Activated T-cell treated with anti-CD3 and anti-CD28 coated beads for 24 hours (primary cell): Measurements from ENCODE around the gene EIF4E1B.

Source experiments
- DNase-seq: peaks from one replicate; pipeline ENCODE4 v3.0.0-alpha.2; 2020; ENCODE audit warnings: low read depth

EIF4E1B gene

DNA sequence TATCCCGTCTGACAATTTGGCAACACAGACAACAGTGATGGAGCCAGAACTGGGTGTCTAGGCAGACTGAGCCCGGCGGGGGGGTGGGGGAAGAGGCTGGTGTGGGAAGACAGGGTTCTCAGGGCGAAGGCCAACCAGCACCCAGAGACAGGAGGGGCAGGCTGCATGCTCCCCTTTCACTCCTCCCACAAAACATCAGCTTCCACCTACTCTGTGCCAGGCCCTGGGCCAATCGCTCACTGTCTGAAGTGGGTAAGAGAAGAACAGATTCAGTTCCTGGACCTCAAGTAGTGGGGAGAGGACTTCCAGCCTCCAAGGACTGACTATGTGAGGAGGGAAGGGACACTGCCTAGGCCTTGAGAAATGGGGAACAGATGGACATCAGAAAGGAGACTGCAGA is 2.9 kb upstream of the EIF4E1B start:
- no peak for DNase-seq

GRCh38 chr5:176628406-176629228 is 1.9 kb upstream of the EIF4E1B start:
- DNase-seq = no peak

DNA sequence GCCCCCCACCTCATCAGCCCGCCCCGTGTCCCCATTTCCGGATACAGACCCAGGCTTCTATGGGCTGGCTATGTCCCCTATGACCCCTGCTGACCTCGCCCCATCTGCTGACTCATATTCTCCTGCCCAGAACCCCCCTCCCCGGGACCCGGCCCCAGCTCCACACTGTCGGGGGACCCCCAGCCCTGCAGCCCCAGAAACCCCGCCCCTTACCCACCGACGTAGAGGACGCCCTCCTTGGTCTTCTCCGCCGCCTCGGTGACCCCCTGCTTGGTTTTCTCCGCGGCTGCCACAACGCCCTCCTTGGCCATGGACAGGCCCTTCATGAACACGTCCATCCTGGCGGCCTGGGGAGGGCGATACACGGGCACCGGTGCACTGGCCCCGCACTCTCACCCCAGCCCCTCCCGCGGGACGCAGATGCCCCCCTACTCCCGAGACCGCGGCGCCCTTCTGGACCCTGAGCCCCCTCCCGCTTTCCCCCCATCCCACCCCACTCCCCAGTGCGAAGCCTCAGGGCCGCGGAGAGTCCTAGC is 1.1 kb upstream of the EIF4E1B start:
- no peak for DNase-seq

DNA sequence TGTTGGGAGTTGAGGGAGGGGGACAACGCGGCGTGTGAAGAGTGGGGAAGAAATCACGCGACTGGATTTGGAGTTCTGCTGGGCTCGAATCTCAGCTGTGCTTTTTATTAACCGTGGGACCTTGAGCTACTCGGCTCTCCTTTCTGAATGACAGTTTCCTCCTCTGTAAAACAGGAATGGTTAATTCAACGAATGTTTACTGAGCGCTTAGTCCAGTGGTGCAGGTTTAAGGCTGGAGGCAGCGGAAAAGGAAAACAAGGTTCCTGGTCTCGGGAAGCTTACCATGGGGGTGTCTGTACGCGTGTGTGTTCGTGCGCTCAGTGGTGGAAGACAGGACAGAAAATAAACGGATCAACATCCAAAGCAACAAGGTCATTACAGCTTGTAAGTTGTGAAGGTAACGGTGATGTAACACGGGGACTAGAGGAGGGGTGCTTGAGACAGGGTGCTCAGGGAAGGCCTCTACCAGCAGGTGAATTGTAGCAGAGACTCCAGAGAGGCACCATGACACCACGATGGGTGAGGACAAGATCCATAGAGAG is 277 bp downstream of the EIF4E1B start:
- DNase-seq = no peak

- no peak for DNase-seq
These were observed 1.1 kb downstream of the EIF4E1B start for GRCh38 chr5:176631383-176632200.

DNA sequence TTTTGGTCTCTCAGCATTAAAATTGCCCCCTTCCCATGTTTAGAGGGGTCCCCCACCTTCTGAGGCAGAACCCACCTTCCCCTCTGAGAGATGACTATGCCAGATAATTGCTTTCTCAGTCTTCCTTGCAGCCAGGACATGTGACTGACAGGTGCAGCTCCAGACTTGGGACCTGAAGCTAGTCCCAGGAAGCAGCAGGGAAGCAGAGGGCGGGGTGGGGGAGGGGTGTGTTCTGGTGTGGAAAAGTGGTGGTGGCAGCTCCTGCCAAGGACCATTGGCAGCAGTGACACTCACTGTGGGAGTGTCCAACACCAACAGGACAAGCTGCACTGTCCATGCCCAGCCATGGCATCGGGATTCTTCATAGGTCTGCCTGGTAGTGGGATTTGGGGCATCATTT is 2.3 kb downstream of the EIF4E1B start:
- DNase-seq = no peak

GRCh38 chr5:176633598-176633997 is 3.1 kb downstream of the EIF4E1B start:
- DNase-seq = no peak

DNA sequence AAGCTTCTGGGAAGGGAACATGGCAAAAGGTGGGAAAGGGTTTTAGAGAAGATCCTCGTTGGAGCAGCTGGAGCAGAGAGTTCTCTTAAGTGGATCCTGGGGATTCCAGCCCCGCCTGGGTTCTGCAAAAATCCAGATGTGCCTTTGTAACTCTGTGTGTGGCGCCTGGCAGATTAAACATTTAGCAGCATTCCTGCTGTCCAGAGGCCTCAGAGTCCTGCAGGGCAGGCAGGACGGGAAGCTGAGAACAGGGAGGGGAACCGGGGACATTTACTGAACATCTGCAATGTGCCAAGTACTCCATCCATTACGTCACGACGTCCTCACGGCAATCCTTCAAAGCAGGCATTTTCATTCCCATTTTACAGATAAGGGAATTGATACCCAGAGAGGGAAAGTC is 6.0 kb downstream of the EIF4E1B start:
- DNase-seq = no peak

- DNase-seq = no peak
These were observed 7.1 kb downstream of the EIF4E1B start for GRCh38 chr5:176637556-176637955.

DNA sequence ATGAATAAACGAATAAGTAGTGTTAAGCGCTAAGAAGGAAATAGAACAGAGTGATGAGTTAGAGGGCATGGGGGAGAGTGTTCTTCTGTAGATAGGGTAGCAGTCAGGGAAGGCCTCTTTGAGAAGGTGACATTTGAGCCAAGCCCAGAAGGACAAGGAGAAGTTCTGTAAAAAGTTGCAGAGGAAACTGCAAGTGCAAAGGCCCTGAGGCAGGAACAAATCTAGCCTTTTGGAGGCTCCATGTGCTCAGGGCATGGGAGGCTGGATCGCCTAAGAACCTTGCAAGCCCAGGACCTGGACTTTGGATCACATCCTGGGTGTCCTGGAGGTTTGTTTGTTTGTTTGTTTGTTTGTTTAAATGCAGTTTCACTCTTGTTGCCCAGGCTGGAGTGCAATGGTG is 8.0 kb downstream of the EIF4E1B start:
- DNase-seq = no peak

DNA sequence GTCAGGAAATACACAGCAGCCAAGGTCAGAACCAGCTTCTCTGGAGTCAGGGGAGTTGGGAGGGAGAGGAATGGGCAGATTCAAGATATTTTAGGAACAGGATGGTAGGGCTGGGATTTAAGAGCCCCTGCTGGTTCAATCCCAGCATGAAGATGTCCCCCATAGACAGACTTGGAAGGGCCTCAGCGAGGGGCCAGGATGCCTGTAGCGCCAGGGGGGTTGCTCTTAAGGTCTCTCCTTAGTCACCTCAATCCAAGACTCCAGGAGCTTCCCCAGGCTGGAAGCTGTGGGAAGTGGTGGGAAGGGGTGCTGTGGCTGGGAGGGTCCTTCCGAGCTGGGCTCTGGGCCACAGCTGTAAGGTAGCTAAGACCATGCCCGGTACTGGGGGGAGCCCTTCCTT is 8.7 kb downstream of the EIF4E1B start:
- no peak for DNase-seq

DNA sequence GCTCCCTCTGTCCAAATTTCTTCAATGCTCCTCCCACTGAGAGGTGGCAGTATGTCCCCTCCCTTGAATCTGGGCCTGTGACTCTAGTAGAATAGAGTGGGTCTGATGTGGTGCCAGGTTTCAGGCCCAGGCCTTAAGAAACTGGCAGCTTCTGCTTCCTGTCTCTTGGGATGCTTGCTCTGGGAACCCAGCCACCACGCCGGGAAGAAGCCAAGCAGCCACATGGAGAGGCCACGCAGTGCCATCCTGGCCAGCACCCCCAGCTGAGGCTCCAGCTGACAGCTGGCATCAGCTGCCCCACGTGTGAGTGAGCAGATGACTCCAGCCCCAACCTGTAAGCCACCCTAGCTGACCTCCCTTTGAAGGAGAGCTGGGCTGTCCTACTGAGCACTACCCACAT is 9.5 kb downstream of the EIF4E1B start:
- no peak for DNase-seq

- DNase-seq = no peak
These were observed 10.1 kb downstream of the EIF4E1B start for GRCh38 chr5:176640616-176641015.

- DNase-seq = no peak
These were observed 12.4 kb downstream of the EIF4E1B start for GRCh38 chr5:176642675-176643490.

DNA sequence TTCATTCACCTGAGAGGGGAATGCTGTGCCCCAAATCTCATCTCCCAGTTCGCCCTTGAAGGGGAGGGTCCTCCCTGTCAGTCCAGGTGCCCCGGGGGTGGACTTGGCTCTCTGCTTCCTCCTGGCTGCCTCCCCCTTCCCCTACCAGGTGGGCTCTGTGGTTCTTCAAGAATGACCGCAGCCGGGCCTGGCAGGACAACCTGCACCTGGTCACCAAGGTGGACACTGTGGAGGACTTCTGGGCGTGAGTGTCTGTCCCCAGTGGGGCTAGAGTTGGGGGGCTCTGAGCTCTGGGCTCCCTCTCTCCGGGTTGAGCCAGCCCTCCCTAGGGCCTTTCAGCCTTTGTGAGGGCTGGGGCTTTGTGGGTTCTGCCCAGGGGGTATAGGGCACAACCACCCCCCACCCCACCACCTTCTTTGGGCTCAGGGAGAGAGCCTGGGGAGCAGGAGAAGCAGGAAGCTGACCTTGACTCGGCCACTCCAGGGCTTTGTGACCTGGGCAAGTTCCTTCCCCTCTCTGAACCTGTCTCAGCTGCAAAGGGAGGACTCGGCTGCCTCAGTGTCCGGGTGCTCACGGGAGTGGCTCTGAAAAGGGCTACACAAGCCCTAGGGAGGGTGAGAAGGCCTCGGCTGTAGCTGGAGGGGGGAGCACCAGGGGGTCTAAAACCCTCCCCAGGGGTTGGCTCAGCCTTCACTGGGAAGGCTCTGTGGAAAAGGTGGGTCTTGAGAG is 13.2 kb downstream of the EIF4E1B start:
- no peak for DNase-seq

DNA sequence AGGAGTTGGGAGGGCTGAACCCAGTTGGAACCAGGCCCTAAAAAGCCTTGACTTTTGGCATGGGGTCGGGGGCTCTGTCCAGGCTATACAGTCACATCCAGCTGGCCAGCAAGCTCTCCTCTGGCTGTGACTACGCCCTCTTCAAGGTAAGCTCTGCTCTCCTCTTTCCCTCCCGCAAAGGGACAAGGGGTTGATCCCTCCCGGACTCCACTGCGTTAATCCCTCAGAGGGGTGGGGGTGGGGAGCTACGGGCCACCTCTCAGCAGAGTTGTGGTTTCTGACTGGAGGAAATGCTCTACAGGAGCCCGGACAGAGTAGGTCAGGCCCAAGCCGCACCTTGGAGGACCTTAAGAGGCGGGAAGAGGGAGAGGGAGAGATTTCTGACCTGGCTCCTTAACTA is 13.8 kb downstream of the EIF4E1B start:
- no peak for DNase-seq

- DNase-seq = no peak
These were observed 14.6 kb downstream of the EIF4E1B start for GRCh38 chr5:176644878-176645670.

DNA sequence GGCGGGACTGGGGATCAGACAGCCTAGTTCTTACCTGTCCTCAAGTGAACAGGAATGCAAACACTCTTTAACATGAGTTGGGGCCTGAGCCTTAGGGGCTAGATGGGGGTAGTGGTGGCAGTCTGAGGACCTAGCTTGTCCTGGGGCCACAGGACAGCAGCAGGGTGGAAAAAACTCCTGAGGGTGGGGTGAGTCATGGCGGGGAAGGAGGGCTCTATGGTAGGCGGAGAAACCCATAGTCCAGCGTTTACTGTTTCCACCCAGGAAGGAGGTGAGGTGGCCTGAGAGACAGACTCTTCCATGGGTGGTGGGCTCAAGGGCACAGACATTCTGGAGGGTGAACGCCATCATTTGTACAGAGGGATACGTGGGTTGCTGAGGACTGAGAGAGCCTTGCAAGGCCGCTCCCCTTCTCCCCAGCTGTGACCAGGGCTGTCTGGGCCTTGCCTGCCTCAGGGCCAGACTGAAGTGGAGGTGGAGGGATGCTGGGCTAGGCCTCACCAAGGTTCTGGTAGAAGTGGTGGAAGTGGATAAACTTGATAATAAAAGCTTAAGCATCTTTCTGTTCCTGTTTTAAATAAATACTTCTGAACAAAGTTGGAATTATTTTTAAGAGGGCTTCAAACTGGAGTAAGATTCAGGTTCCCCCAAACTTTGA is 15.7 kb downstream of the EIF4E1B start:
- no peak for DNase-seq

DNA sequence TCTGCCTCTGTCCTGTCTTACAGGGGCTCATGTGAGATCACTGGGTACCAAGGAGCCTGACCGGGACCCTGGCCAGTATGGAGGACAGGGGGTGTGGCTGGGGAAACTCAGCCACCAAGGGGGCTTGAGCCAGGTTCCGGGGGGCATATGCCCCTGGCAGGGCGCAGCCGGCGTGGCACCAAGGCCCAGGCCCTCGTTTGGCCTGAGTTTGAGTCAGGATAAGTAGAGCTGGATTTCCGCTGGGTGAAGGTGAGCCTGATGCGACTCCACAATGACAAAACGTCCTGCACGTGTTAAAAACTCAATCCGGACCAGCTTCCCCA is 16.2 kb downstream of the EIF4E1B start:
- no peak for DNase-seq
